ENCODE data around the gene RTN4RL1.
"Not testable (repeated sequence)": the region's sequence is repeated elsewhere in the genome, so short reads cannot be mapped to it uniquely, and the experiment has no call there.

The RTN4RL1 gene

GRCh38 chr17:2015314-2015713, 9.8 kb downstream of the RTN4RL1 start:
- H2AFZ ChIP-seq (ENCODE audit: low read length), result no peak overlapping the region
- no peaks in the 10 kb centered on the region for H3F3A ChIP-seq (ENCODE audit: insufficient read depth, low read length)
- no peaks in the 10 kb centered on the region for H3K9me2 ChIP-seq (ENCODE audit: low read depth, low read length)
- no peaks in the 10 kb centered on the region for H3K79me2 ChIP-seq (ENCODE audit: insufficient read depth, low read length)
- no peak overlapping the region for H3K4me2 ChIP-seq (ENCODE audit: low read length)
- no peak overlapping the region for H3K4me3 ChIP-seq (ENCODE audit: low read depth, low read length, poor library complexity, severe bottlenecking)
- peaks cover 3% of the 10 kb centered on the region for H3K4me1 ChIP-seq (ENCODE audit: insufficient read depth, low read length, severe bottlenecking)
- no peaks in the 10 kb centered on the region for H4K20me1 ChIP-seq (ENCODE audit: insufficient read depth, low read length)
- no peak overlapping the region for H3K27ac ChIP-seq (ENCODE audit: low read depth, low read length, poor library complexity, severe bottlenecking)
- H3K9me3 ChIP-seq (ENCODE audit: low read length), result no peaks in the 10 kb centered on the region
- H3K36me3 ChIP-seq (ENCODE audit: insufficient read depth, low read length), result no peaks in the 10 kb centered on the region; the same call in 1 of the 2 replicates
- no peak for TF ChIP-seq CTCF (IDR thresholded peaks at IDR 0.05; ENCODE audit: low read length)
- TF ChIP-seq EZH2 (IDR thresholded peaks at IDR 0.05; ENCODE audit: borderline replicate concordance, low read length), result no peak
- no peak overlapping the region for H3K9ac ChIP-seq (ENCODE audit: low read length)
- peaks cover 36% of the 10 kb centered on the region for H3K27me3 ChIP-seq (ENCODE audit: insufficient read depth, low read length)

GRCh38 chr17:2013994-2014317, 11.2 kb downstream of the RTN4RL1 start:
- Histone ChIP-seq H3K79me2 (ENCODE audit: insufficient read depth, low read length) (no peaks in the 10 kb centered on the region), H2AFZ (ENCODE audit: low read length) (no peak overlapping the region), H3K27me3 (ENCODE audit: insufficient read depth, low read length) (peaks cover 34% of the 10 kb centered on the region), H4K20me1 (ENCODE audit: insufficient read depth, low read length) (no peaks in the 10 kb centered on the region), H3F3A (ENCODE audit: insufficient read depth, low read length) (no peaks in the 10 kb centered on the region), H3K36me3 (ENCODE audit: insufficient read depth, low read length) (no peaks in the 10 kb centered on the region; the same call in 1 of the 2 replicates), H3K4me2 (ENCODE audit: low read length) (no peak overlapping the region), H3K9ac (ENCODE audit: low read length) (no peak overlapping the region), H3K9me2 (ENCODE audit: low read depth, low read length) (no peaks in the 10 kb centered on the region), H3K4me3 (ENCODE audit: low read depth, low read length, poor library complexity, severe bottlenecking) (no peak overlapping the region), H3K27ac (ENCODE audit: low read depth, low read length, poor library complexity, severe bottlenecking) (no peak overlapping the region), H3K9me3 (ENCODE audit: low read length) (no peaks in the 10 kb centered on the region), H3K4me1 (ENCODE audit: insufficient read depth, low read length, severe bottlenecking) (peaks cover 3% of the 10 kb centered on the region)
- TF ChIP-seq CTCF (IDR thresholded peaks at IDR 0.05; ENCODE audit: low read length) (no peak), EZH2 (IDR thresholded peaks at IDR 0.05; ENCODE audit: borderline replicate concordance, low read length) (no peak)

DNA sequence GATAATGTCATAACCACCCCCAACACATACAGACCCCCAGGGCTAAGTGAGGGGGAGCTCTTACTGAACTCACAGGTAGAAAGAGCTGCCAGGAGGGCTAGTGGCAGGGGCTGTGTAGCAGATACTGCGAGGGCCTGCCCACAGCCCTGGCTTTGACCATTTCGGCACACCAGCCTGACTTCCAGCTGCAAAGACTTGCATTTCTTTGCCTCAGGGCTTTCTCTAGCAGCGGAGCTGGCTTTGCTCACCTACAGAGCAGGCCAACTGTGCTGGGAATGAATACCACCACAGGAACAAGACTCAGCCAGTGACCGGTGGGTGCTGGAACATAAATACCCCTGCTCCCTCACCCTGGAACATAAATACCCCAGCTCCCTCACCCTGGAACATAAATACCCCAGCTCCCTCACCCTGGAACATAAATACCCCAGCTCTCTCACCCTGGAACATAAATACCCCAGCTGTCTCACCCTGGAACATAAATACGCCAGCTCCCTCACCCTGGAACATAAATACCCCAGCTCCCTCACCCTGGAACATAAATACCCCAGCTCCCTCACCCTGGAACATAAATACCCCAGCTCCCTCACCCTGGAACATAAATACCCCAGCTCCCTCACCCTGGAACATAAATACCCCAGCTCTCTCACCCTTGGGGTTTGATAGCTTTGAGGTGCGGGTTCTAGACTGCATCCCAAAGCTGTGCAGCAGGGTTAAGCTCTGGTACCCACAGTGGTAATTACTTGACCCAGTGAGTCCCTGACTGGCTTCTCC, 11.7 kb downstream of the RTN4RL1 start:
- not testable (repeated sequence) for H3K79me2 ChIP-seq (ENCODE audit: insufficient read depth, low read length); H3K9me3 ChIP-seq (ENCODE audit: low read length); H3K27ac ChIP-seq (ENCODE audit: low read depth, low read length, poor library complexity, severe bottlenecking); H3K4me3 ChIP-seq (ENCODE audit: low read depth, low read length, poor library complexity, severe bottlenecking); H3F3A ChIP-seq (ENCODE audit: insufficient read depth, low read length); H3K4me2 ChIP-seq (ENCODE audit: low read length); H4K20me1 ChIP-seq (ENCODE audit: insufficient read depth, low read length); H3K36me3 ChIP-seq (ENCODE audit: insufficient read depth, low read length); H2AFZ ChIP-seq (ENCODE audit: low read length); H3K9ac ChIP-seq (ENCODE audit: low read length); H3K4me1 ChIP-seq (ENCODE audit: insufficient read depth, low read length, severe bottlenecking); H3K9me2 ChIP-seq (ENCODE audit: low read depth, low read length)
- H3K27me3 ChIP-seq (ENCODE audit: insufficient read depth, low read length), result peaks cover 35% of the 10 kb centered on the region

- H3K9me3 ChIP-seq (ENCODE audit: low read length), result no peaks in the 10 kb centered on the region
- peaks cover 29% of the 10 kb centered on the region; the same call in 1 of the 2 replicates for H3K27me3 ChIP-seq (ENCODE audit: insufficient read depth, low read length)
- H3K27ac ChIP-seq (ENCODE audit: low read depth, low read length, poor library complexity, severe bottlenecking), result no peak overlapping the region
- no peaks in the 10 kb centered on the region for H4K20me1 ChIP-seq (ENCODE audit: insufficient read depth, low read length)
- no peak overlapping the region for H2AFZ ChIP-seq (ENCODE audit: low read length)
- H3K79me2 ChIP-seq (ENCODE audit: insufficient read depth, low read length), result no peaks in the 10 kb centered on the region
- no peaks in the 10 kb centered on the region for H3F3A ChIP-seq (ENCODE audit: insufficient read depth, low read length)
- H3K4me3 ChIP-seq (ENCODE audit: low read depth, low read length, poor library complexity, severe bottlenecking), result no peak overlapping the region
- no peaks in the 10 kb centered on the region; the same call in 1 of the 2 replicates for H3K36me3 ChIP-seq (ENCODE audit: insufficient read depth, low read length)
- no peak overlapping the region for H3K4me2 ChIP-seq (ENCODE audit: low read length)
- peaks cover 2% of the 10 kb centered on the region for H3K4me1 ChIP-seq (ENCODE audit: insufficient read depth, low read length, severe bottlenecking)
- TF ChIP-seq CTCF (IDR thresholded peaks at IDR 0.05; ENCODE audit: low read length) (no peak), EZH2 (IDR thresholded peaks at IDR 0.05; ENCODE audit: borderline replicate concordance, low read length) (no peak)
- no peaks in the 10 kb centered on the region for H3K9me2 ChIP-seq (ENCODE audit: low read depth, low read length)
- no peak overlapping the region for H3K9ac ChIP-seq (ENCODE audit: low read length)
Observed at GRCh38 chr17:2012499-2012898, 12.6 kb downstream of the RTN4RL1 start.

Measured in OCI-LY1 (cell line).